DOHH2 (cell line): ENCODE results near the gene CFAP73.

Experiments used
- EZH2phosphoT487 ChIP-seq: fragments of 200-600 bp; sonication (generic); IDR thresholded peaks from 2 replicates; pipeline ENCODE4 v1.6.1; 2017; ENCODE audit warnings: borderline replicate concordance, mild to moderate bottlenecking, antibody characterized with exemption, low read length, moderate library complexity, mixed read lengths
- TF ChIP-seq, protein P1 (sequence below): fragments of 200-600 bp; sonication (generic); IDR thresholded peaks from one replicate; pipeline ENCODE4 v1.5.1; 2014; ENCODE audit warnings: antibody characterized with exemption, mild to moderate bottlenecking, low read depth, low read length; ENCODE audit not compliant: poor library complexity, severe bottlenecking

DNA sequence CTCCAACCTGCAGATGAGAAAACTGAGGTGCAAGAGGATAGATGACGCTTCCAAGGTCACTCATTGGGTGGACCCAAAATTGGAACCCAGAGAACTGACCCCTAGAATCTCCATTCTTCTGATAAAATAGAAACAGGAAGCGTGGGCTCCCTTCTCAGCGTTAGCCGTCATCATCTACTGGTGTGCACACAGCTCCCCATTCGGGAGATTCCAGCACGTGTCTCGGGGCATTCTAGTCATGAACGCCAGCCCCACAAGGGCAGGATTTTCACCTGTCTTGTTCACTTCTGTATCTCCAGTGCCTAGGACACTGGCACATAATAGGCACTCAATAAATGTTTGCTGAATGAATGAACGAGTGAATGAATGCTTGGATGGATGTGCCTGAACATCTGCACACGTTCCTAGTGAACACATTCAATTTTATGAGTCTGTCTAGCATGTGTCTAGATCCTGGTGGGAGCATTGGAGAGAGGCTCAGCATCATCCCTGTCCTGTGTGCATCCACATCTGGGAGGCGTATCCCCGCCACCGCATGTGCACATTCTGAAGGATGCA, 44.5 kb upstream of the CFAP73 start:
- TF ChIP-seq, protein P1, sequence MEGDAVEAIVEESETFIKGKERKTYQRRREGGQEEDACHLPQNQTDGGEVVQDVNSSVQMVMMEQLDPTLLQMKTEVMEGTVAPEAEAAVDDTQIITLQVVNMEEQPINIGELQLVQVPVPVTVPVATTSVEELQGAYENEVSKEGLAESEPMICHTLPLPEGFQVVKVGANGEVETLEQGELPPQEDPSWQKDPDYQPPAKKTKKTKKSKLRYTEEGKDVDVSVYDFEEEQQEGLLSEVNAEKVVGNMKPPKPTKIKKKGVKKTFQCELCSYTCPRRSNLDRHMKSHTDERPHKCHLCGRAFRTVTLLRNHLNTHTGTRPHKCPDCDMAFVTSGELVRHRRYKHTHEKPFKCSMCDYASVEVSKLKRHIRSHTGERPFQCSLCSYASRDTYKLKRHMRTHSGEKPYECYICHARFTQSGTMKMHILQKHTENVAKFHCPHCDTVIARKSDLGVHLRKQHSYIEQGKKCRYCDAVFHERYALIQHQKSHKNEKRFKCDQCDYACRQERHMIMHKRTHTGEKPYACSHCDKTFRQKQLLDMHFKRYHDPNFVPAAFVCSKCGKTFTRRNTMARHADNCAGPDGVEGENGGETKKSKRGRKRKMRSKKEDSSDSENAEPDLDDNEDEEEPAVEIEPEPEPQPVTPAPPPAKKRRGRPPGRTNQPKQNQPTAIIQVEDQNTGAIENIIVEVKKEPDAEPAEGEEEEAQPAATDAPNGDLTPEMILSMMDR, result no peak
- no peak for TF ChIP-seq EZH2phosphoT487
